Lower leg skin (tissue), 3 donors: ENCODE data around the gene PBOV1.

Experiments
- POLR2A ChIP-seq, 2 donors: fragments of 450-650 bp; IDR thresholded peaks; one replicate each; pipeline ENCODE4 v1.6.1; 2016 to 2017; ENCODE audit warnings: antibody characterized with exemption in 2 of 2, mild to moderate bottlenecking in 1 of 2, moderate library complexity in 1 of 2
- TF ChIP-seq, protein P1 (sequence below), 3 donors: fragments of 450-650 bp; IDR thresholded peaks; one replicate each; pipeline ENCODE4 v1.5.1; 2016; ENCODE audit warnings: antibody characterized with exemption in 3 of 3, mild to moderate bottlenecking in 3 of 3, moderate library complexity in 2 of 3

- no peak for TF ChIP-seq POLR2A (IDR thresholded peaks at IDR 0.05)
- TF ChIP-seq, protein P1, sequence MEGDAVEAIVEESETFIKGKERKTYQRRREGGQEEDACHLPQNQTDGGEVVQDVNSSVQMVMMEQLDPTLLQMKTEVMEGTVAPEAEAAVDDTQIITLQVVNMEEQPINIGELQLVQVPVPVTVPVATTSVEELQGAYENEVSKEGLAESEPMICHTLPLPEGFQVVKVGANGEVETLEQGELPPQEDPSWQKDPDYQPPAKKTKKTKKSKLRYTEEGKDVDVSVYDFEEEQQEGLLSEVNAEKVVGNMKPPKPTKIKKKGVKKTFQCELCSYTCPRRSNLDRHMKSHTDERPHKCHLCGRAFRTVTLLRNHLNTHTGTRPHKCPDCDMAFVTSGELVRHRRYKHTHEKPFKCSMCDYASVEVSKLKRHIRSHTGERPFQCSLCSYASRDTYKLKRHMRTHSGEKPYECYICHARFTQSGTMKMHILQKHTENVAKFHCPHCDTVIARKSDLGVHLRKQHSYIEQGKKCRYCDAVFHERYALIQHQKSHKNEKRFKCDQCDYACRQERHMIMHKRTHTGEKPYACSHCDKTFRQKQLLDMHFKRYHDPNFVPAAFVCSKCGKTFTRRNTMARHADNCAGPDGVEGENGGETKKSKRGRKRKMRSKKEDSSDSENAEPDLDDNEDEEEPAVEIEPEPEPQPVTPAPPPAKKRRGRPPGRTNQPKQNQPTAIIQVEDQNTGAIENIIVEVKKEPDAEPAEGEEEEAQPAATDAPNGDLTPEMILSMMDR (IDR thresholded peaks at IDR 0.05) = no peak
Measured at GRCh38 chr6:138197570-138197969, 20.7 kb downstream of the PBOV1 start.
